ENCODE measurements around the gene STEAP3.

Gene STEAP3

GRCh38 chr2:119192893-119193292 lies 30.7 kb upstream of the STEAP3 start:
- H3K4me3 Mint-ChIP-seq: no peak overlapping the region
- H3K36me3 Mint-ChIP-seq (ENCODE audit: low read depth): no peaks in the 10 kb centered on the region
- H3K9me3 Mint-ChIP-seq: no peaks in the 10 kb centered on the region
- no peak overlapping the region for H3K27ac Mint-ChIP-seq
- no peaks in the 10 kb centered on the region for H3K4me1 Mint-ChIP-seq (ENCODE audit: low read depth)
- peaks cover 20% of the 10 kb centered on the region for H3K27me3 Mint-ChIP-seq

GRCh38 chr2:119195001-119195400 lies 28.6 kb upstream of the STEAP3 start:
- no peaks in the 10 kb centered on the region for H3K9me3 Mint-ChIP-seq
- peaks cover 20% of the 10 kb centered on the region for H3K27me3 Mint-ChIP-seq
- no peaks in the 10 kb centered on the region for H3K36me3 Mint-ChIP-seq (ENCODE audit: low read depth)
- no peak overlapping the region for H3K27ac Mint-ChIP-seq
- no peaks in the 10 kb centered on the region for H3K4me1 Mint-ChIP-seq (ENCODE audit: low read depth)
- no peak overlapping the region for H3K4me3 Mint-ChIP-seq

- no peak overlapping the region for H3K4me3 Mint-ChIP-seq
- H3K4me1 Mint-ChIP-seq (ENCODE audit: low read depth): no peaks in the 10 kb centered on the region
- H3K9me3 Mint-ChIP-seq: no peaks in the 10 kb centered on the region
- H3K27ac Mint-ChIP-seq: no peak overlapping the region
- H3K27me3 Mint-ChIP-seq: peaks cover 15% of the 10 kb centered on the region
- no peaks in the 10 kb centered on the region for H3K36me3 Mint-ChIP-seq (ENCODE audit: low read depth)
These were observed 27.7 kb upstream of the STEAP3 start for GRCh38 chr2:119195887-119196286.

GRCh38 chr2:119196301-119197125 lies 27.1 kb upstream of the STEAP3 start:
- H3K4me1 Mint-ChIP-seq (ENCODE audit: low read depth): no peaks in the 10 kb centered on the region
- H3K4me3 Mint-ChIP-seq: no peak overlapping the region
- no peaks in the 10 kb centered on the region for H3K9me3 Mint-ChIP-seq

GRCh38 chr2:119197126-119197405 lies 26.6 kb upstream of the STEAP3 start:
- no peak overlapping the region for H3K4me3 Mint-ChIP-seq
- H3K27me3 Mint-ChIP-seq: peaks cover 15% of the 10 kb centered on the region
- H3K27ac Mint-ChIP-seq: no peak overlapping the region
- no peaks in the 10 kb centered on the region for H3K36me3 Mint-ChIP-seq (ENCODE audit: low read depth)
- no peaks in the 10 kb centered on the region for H3K9me3 Mint-ChIP-seq
- no peaks in the 10 kb centered on the region for H3K4me1 Mint-ChIP-seq (ENCODE audit: low read depth)

More at GRCh38 chr2:119196301-119197125, 27.1 kb upstream of the STEAP3 start:
- Mint-ChIP-seq H3K27me3 (peaks cover 15% of the 10 kb centered on the region), H3K36me3 (ENCODE audit: low read depth) (no peaks in the 10 kb centered on the region), H3K27ac (no peak overlapping the region)

- Mint-ChIP-seq H3K4me3 (no peak overlapping the region), H3K27me3 (peaks cover 14% of the 10 kb centered on the region), H3K4me1 (ENCODE audit: low read depth) (no peaks in the 10 kb centered on the region), H3K36me3 (ENCODE audit: low read depth) (no peaks in the 10 kb centered on the region), H3K9me3 (no peaks in the 10 kb centered on the region), H3K27ac (no peak overlapping the region)
These were observed 25.9 kb upstream of the STEAP3 start for GRCh38 chr2:119197529-119198239.

GRCh38 chr2:119198240-119198840 lies 25.3 kb upstream of the STEAP3 start:
- H3K9me3 Mint-ChIP-seq: no peaks in the 10 kb centered on the region
- H3K36me3 Mint-ChIP-seq (ENCODE audit: low read depth): no peaks in the 10 kb centered on the region
- H3K4me1 Mint-ChIP-seq (ENCODE audit: low read depth): no peaks in the 10 kb centered on the region
- no peak overlapping the region for H3K27ac Mint-ChIP-seq
- H3K4me3 Mint-ChIP-seq: no peak overlapping the region
- peaks cover 11% of the 10 kb centered on the region for H3K27me3 Mint-ChIP-seq

GRCh38 chr2:119201815-119202214 lies 21.8 kb upstream of the STEAP3 start:
- Mint-ChIP-seq H3K4me3 (no peak overlapping the region), H3K4me1 (ENCODE audit: low read depth) (no peaks in the 10 kb centered on the region), H3K9me3 (no peaks in the 10 kb centered on the region), H3K36me3 (ENCODE audit: low read depth) (no peaks in the 10 kb centered on the region), H3K27ac (no peak overlapping the region), H3K27me3 (no peaks in the 10 kb centered on the region)

GRCh38 chr2:119202610-119203310 lies 20.9 kb upstream of the STEAP3 start:
- Mint-ChIP-seq H3K4me1 (ENCODE audit: low read depth) (no peaks in the 10 kb centered on the region), H3K27me3 (no peaks in the 10 kb centered on the region), H3K9me3 (no peaks in the 10 kb centered on the region), H3K27ac (no peak overlapping the region), H3K36me3 (ENCODE audit: low read depth) (no peaks in the 10 kb centered on the region), H3K4me3 (no peak overlapping the region)

GRCh38 chr2:119204525-119204924 lies 19.1 kb upstream of the STEAP3 start:
- Mint-ChIP-seq H3K27ac (no peak overlapping the region), H3K36me3 (ENCODE audit: low read depth) (no peaks in the 10 kb centered on the region), H3K4me1 (ENCODE audit: low read depth) (no peaks in the 10 kb centered on the region)

GRCh38 chr2:119205001-119205706 lies 18.5 kb upstream of the STEAP3 start:
- no peak overlapping the region for H3K4me3 Mint-ChIP-seq
- H3K27me3 Mint-ChIP-seq: no peaks in the 10 kb centered on the region
- no peak overlapping the region for H3K27ac Mint-ChIP-seq
- H3K36me3 Mint-ChIP-seq (ENCODE audit: low read depth): no peaks in the 10 kb centered on the region
- no peaks in the 10 kb centered on the region for H3K9me3 Mint-ChIP-seq
- no peaks in the 10 kb centered on the region for H3K4me1 Mint-ChIP-seq (ENCODE audit: low read depth)

More at GRCh38 chr2:119204525-119204924, 19.1 kb upstream of the STEAP3 start:
- H3K27me3 Mint-ChIP-seq: no peaks in the 10 kb centered on the region
- H3K4me3 Mint-ChIP-seq: no peak overlapping the region
- no peaks in the 10 kb centered on the region for H3K9me3 Mint-ChIP-seq

- Mint-ChIP-seq H3K27me3 (no peaks in the 10 kb centered on the region), H3K36me3 (ENCODE audit: low read depth) (no peaks in the 10 kb centered on the region), H3K4me3 (no peak overlapping the region), H3K9me3 (no peaks in the 10 kb centered on the region), H3K27ac (no peak overlapping the region), H3K4me1 (ENCODE audit: low read depth) (no peaks in the 10 kb centered on the region)
These were observed 17.4 kb upstream of the STEAP3 start for GRCh38 chr2:119206201-119206600.

GRCh38 chr2:119207447-119207846 lies 16.2 kb upstream of the STEAP3 start:
- H3K36me3 Mint-ChIP-seq (ENCODE audit: low read depth): no peaks in the 10 kb centered on the region
- no peaks in the 10 kb centered on the region for H3K4me1 Mint-ChIP-seq (ENCODE audit: low read depth)
- H3K27ac Mint-ChIP-seq: no peak overlapping the region
- H3K27me3 Mint-ChIP-seq: no peaks in the 10 kb centered on the region
- no peak overlapping the region for H3K4me3 Mint-ChIP-seq
- H3K9me3 Mint-ChIP-seq: no peaks in the 10 kb centered on the region

- no peaks in the 10 kb centered on the region for H3K4me1 Mint-ChIP-seq (ENCODE audit: low read depth)
- H3K27me3 Mint-ChIP-seq: no peaks in the 10 kb centered on the region
- H3K36me3 Mint-ChIP-seq (ENCODE audit: low read depth): no peaks in the 10 kb centered on the region
- H3K9me3 Mint-ChIP-seq: no peaks in the 10 kb centered on the region
- H3K4me3 Mint-ChIP-seq: no peak overlapping the region
- no peak overlapping the region for H3K27ac Mint-ChIP-seq
These were observed 14.8 kb upstream of the STEAP3 start for GRCh38 chr2:119208791-119209203.
